BLaER1 (cell line): ENCODE data around the gene DEPDC5.
"Not testable (repeated sequence)": the region's sequence is repeated elsewhere in the genome, so short reads cannot be mapped to it uniquely, and the experiment has no call there.

Experiments
- H3K27ac ChIP-seq: shearing (Covaris generic); formaldehyde crosslinking; 2 replicates; pipeline ENCODE4 v1.8.1; 2022
- H3K27me3 ChIP-seq: shearing (Covaris generic); formaldehyde crosslinking; 2 replicates; pipeline ENCODE4 v1.8.1; 2022
- H3K36me3 ChIP-seq: shearing (Covaris generic); formaldehyde crosslinking; 2 replicates; pipeline ENCODE4 v1.8.1; 2022
- H3K4me1 ChIP-seq: shearing (Covaris generic); formaldehyde crosslinking; 2 replicates; pipeline ENCODE4 v1.8.1; 2022
- H3K4me2 ChIP-seq: shearing (Covaris generic); formaldehyde crosslinking; 2 replicates; pipeline ENCODE4 v1.8.1; 2022
- H3K4me3 ChIP-seq: shearing (Covaris generic); formaldehyde crosslinking; 2 replicates; pipeline ENCODE4 v1.8.1; 2022
- H3K9ac ChIP-seq: shearing (Covaris generic); formaldehyde crosslinking; 2 replicates; pipeline ENCODE4 v1.8.1; 2022
- H3K9me3 ChIP-seq: shearing (Covaris generic); formaldehyde crosslinking; 2 replicates; pipeline ENCODE4 v1.8.1; 2022
- H4K20me1 ChIP-seq: shearing (Covaris generic); formaldehyde crosslinking; 2 replicates; pipeline ENCODE4 v1.8.1; 2022
- Cebpa-rat ChIP-seq: shearing (Covaris generic); IDR thresholded peaks from 2 replicates; pipeline ENCODE4 v1.8.1; 2022

The DEPDC5 gene

DNA sequence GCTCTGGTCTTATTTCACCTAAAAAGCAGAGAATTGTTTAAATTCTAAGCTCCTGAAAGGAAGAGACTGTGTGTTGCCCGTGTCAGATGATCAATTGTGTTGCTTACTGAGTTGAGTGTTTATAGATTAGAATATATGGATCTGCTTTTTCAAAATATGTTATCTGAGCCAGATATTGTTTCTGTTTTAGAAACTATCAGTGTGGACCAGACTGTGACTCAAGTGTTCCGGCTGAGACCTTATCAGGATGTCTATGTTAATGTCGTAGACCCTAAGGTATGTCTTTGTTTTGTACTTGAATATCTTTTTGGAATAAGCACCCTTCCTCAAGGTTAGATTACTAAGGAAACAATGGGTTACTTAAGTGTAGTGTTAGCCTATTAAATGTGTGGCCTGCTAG, 11.0 kb downstream of the DEPDC5 start:
- peaks cover 97% of the 10 kb centered on the region for H3K36me3 ChIP-seq
- H3K27ac ChIP-seq, result no peak overlapping the region
- no peak overlapping the region for H3K4me2 ChIP-seq
- H4K20me1 ChIP-seq, result no peaks in the 10 kb centered on the region
- no peak overlapping the region for H3K9ac ChIP-seq
- H3K9me3 ChIP-seq, result no peaks in the 10 kb centered on the region
- H3K4me3 ChIP-seq, result no peak overlapping the region
- no peaks in the 10 kb centered on the region for H3K4me1 ChIP-seq
- no peaks in the 10 kb centered on the region for H3K27me3 ChIP-seq
- TF ChIP-seq Cebpa-rat, result no peak

GRCh38 chr22:31768422-31769059, 14.7 kb downstream of the DEPDC5 start:
- no peak for TF ChIP-seq Cebpa-rat
- Histone ChIP-seq H3K9ac (no peak overlapping the region), H4K20me1 (no peaks in the 10 kb centered on the region)

GRCh38 chr22:31773416-31773815, 19.6 kb downstream of the DEPDC5 start:
- Histone ChIP-seq H3K4me3 (no peak overlapping the region), H3K27me3 (no peaks in the 10 kb centered on the region), H3K4me1 (no peaks in the 10 kb centered on the region), H3K9ac (no peak overlapping the region), H3K4me2 (no peak overlapping the region), H3K27ac (no peak overlapping the region), H4K20me1 (no peaks in the 10 kb centered on the region), H3K9me3 (no peaks in the 10 kb centered on the region), H3K36me3 (peaks cover 100% of the 10 kb centered on the region)
- no peak for TF ChIP-seq Cebpa-rat

More at GRCh38 chr22:31768422-31769059, 14.7 kb downstream of the DEPDC5 start:
- Histone ChIP-seq H3K4me3 (no peak overlapping the region), H3K27ac (no peak overlapping the region), H3K4me2 (no peak overlapping the region), H3K4me1 (no peaks in the 10 kb centered on the region), H3K27me3 (no peaks in the 10 kb centered on the region), H3K9me3 (no peaks in the 10 kb centered on the region), H3K36me3 (peaks cover 98% of the 10 kb centered on the region)

GRCh38 chr22:31776231-31776630, 22.4 kb downstream of the DEPDC5 start:
- Histone ChIP-seq H3K4me2 (no peak overlapping the region), H3K9me3 (no peaks in the 10 kb centered on the region), H3K4me3 (no peak overlapping the region), H4K20me1 (no peaks in the 10 kb centered on the region), H3K27ac (no peak overlapping the region), H3K27me3 (no peaks in the 10 kb centered on the region), H3K9ac (no peak overlapping the region), H3K4me1 (no peaks in the 10 kb centered on the region), H3K36me3 (peaks cover 99% of the 10 kb centered on the region)
- TF ChIP-seq Cebpa-rat, result no peak

GRCh38 chr22:31789803-31790202, 36.0 kb downstream of the DEPDC5 start:
- H3K27ac ChIP-seq, result peak overlapping the region; percentile 72
- H3K9me3 ChIP-seq, result no peaks in the 10 kb centered on the region
- peak overlapping the region; percentile 80 for H3K4me2 ChIP-seq
- TF ChIP-seq Cebpa-rat, result no peak
- peak overlapping the region; percentile 39; the same call in 1 of the 2 replicates for H3K4me3 ChIP-seq
- peaks cover 54% of the 10 kb centered on the region for H3K36me3 ChIP-seq
- no peaks in the 10 kb centered on the region for H4K20me1 ChIP-seq
- H3K9ac ChIP-seq, result peak overlapping the region; percentile 43; the same call in 1 of the 2 replicates
- H3K27me3 ChIP-seq, result no peaks in the 10 kb centered on the region
- H3K4me1 ChIP-seq, result peaks cover 47% of the 10 kb centered on the region

GRCh38 chr22:31790240-31790639, 36.4 kb downstream of the DEPDC5 start:
- peak overlapping the region; percentile 43; the same call in 1 of the 2 replicates for H3K9ac ChIP-seq
- peak overlapping the region; percentile 80 for H3K4me2 ChIP-seq
- H3K27me3 ChIP-seq, result no peaks in the 10 kb centered on the region
- no peak for TF ChIP-seq Cebpa-rat
- peaks cover 54% of the 10 kb centered on the region for H3K36me3 ChIP-seq
- H3K4me1 ChIP-seq, result peaks cover 47% of the 10 kb centered on the region
- H3K27ac ChIP-seq, result peak overlapping the region; percentile 72
- peak overlapping the region; percentile 39; the same call in 1 of the 2 replicates for H3K4me3 ChIP-seq
- H3K9me3 ChIP-seq, result no peaks in the 10 kb centered on the region
- no peaks in the 10 kb centered on the region for H4K20me1 ChIP-seq

DNA sequence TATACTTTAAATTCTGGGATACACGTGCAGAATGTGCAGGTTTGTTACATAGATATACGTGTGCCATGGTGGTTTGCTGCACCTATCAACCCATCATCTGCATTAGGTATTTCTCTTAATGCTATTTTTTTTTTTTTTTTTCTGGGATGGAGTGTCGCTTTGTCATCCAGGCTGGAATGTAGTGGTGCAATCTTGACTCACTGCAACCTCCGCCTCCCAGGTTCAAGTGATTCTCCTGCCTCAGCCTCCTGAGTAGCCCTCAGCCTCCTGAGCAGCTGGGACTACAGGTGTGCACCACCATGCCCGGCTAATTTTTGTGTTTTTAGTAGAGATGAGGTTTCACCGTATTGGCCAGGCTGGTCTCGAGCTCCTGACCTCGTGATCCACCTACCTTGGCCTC, 45.5 kb downstream of the DEPDC5 start:
- H3K4me3 ChIP-seq, result not testable (repeated sequence)

GRCh38 chr22:31800065-31800464, 46.2 kb downstream of the DEPDC5 start:
- no peak overlapping the region for H3K4me3 ChIP-seq
- no peaks in the 10 kb centered on the region for H3K4me1 ChIP-seq
- H4K20me1 ChIP-seq, result no peaks in the 10 kb centered on the region
- H3K36me3 ChIP-seq, result peaks cover 98% of the 10 kb centered on the region
- H3K9me3 ChIP-seq, result no peaks in the 10 kb centered on the region
- no peak for TF ChIP-seq Cebpa-rat
- no peak overlapping the region for H3K27ac ChIP-seq
- no peak overlapping the region for H3K9ac ChIP-seq
- no peak overlapping the region for H3K4me2 ChIP-seq
- H3K27me3 ChIP-seq, result no peaks in the 10 kb centered on the region

More for the DNA sequence above, 45.5 kb downstream of the DEPDC5 start:
- H3K4me1 ChIP-seq, H3K4me2 ChIP-seq, H3K27ac ChIP-seq, H3K9me3 ChIP-seq, H3K9ac ChIP-seq, H4K20me1 ChIP-seq, H3K27me3 ChIP-seq: not testable (repeated sequence)
- peaks cover 98% of the 10 kb centered on the region for H3K36me3 ChIP-seq

- not testable (repeated sequence) for H4K20me1 ChIP-seq, H3K4me1 ChIP-seq, H3K9me3 ChIP-seq, H3K4me3 ChIP-seq, H3K27me3 ChIP-seq, H3K4me2 ChIP-seq, H3K9ac ChIP-seq, H3K27ac ChIP-seq
- H3K36me3 ChIP-seq, result peaks cover 98% of the 10 kb centered on the region
These were observed 47.0 kb downstream of the DEPDC5 start for GRCh38 chr22:31800861-31801260.

DNA sequence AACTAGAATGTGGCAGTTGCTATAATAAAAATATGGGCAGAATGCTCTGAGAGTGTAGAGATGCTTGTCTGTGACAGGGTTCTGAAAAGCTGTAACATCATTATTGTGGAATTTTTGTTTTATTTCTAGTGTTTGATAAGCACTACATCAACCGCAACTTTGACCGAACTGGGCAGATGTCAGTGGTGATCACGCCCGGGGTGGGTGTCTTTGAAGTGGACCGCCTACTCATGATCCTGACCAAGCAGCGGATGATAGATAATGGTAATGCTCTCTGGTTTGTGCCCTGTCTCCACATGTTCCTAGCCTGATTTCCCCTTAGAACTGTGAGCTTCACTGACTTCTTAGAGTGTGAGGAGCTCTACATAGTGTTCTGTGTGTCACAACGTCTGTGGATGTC, 48.8 kb downstream of the DEPDC5 start:
- no peak overlapping the region for H3K4me3 ChIP-seq
- H3K4me1 ChIP-seq, result no peaks in the 10 kb centered on the region
- TF ChIP-seq Cebpa-rat, result no peak
- H3K36me3 ChIP-seq, result peaks cover 98% of the 10 kb centered on the region
- H4K20me1 ChIP-seq, result no peaks in the 10 kb centered on the region
- no peak overlapping the region for H3K4me2 ChIP-seq
- H3K9ac ChIP-seq, result no peak overlapping the region
- no peak overlapping the region for H3K27ac ChIP-seq
- H3K9me3 ChIP-seq, result no peaks in the 10 kb centered on the region
- no peaks in the 10 kb centered on the region for H3K27me3 ChIP-seq

DNA sequence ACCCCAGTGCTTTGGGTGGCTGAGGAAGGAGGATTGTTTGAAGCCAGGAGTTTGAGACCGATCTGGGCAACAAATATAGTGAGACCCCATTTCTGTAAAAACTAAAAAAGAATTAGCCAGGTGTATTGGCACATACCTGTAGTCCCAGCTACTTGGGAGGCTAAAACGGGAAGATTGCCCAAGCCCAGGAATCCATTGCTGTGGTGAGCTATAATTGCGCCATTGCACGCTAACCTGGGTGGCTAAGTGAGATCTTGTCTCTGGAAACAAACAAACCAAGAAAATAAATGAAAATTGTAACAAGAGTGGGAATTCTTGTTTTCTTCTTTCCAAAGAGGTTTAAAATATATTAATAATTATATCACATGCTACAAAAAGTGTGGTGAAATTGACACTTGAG, 52.9 kb downstream of the DEPDC5 start:
- no peaks in the 10 kb centered on the region for H3K27me3 ChIP-seq
- TF ChIP-seq Cebpa-rat, result no peak
- no peaks in the 10 kb centered on the region for H4K20me1 ChIP-seq
- H3K9me3 ChIP-seq, result no peaks in the 10 kb centered on the region
- H3K4me3 ChIP-seq, result no peak overlapping the region
- peaks cover 99% of the 10 kb centered on the region for H3K36me3 ChIP-seq
- no peak overlapping the region for H3K9ac ChIP-seq
- H3K4me2 ChIP-seq, result no peak overlapping the region
- H3K4me1 ChIP-seq, result no peaks in the 10 kb centered on the region
- H3K27ac ChIP-seq, result no peak overlapping the region
